Fibroblast of lung (primary cell): ENCODE measurements around the gene APOL4. TPM values are rescaled to one million over a fixed set of nuclear protein-coding genes. Genes with fewer than 3 reads are reported as not detected.
A peak's percentile ranks its signal among the peaks of the same experiment; 100 is the strongest.

Experiments
- DNase-seq, 2 donors: peaks; one replicate each; pipeline versions ENCODE4 v3.0.0 to v3.0.0-alpha.2; 2010; ENCODE audit warnings: low read depth in 2 of 2
- H2AFZ ChIP-seq: 2 replicates; pipeline ENCODE4 v1.5.1; 2012; ENCODE audit warnings: low read length, control low read depth, inconsistent platforms
- H3K27ac ChIP-seq: 2 replicates; pipeline ENCODE4 v1.5.1; 2011; ENCODE audit warnings: low read length, control low read depth; ENCODE audit not compliant: insufficient read depth
- H3K27me3 ChIP-seq: 2 replicates; pipeline ENCODE4 v1.5.1; 2011; ENCODE audit warnings: mild to moderate bottlenecking, low read length; ENCODE audit not compliant: control insufficient read depth, insufficient read depth
- H3K36me3 ChIP-seq: 2 replicates; pipeline ENCODE4 v1.5.1; 2011; ENCODE audit warnings: low read length; ENCODE audit not compliant: control insufficient read depth, insufficient read depth
- H3K4me1 ChIP-seq: 2 replicates; pipeline ENCODE4 v1.5.1; 2011; ENCODE audit warnings: low read length; ENCODE audit not compliant: control insufficient read depth, insufficient read depth; ENCODE audit errors: extremely low read depth
- H3K4me2 ChIP-seq: 2 replicates; pipeline ENCODE4 v1.5.1; 2011; ENCODE audit warnings: low read length, control low read depth; ENCODE audit not compliant: insufficient read depth; ENCODE audit errors: extremely low read depth
- H3K4me3 ChIP-seq, 4 experiments: fragments of 200-600 bp in 1 of 4; sonication (generic) in 1 of 4; replicated peaks in 1 of 4; 2 replicates each; pipeline ENCODE4 v1.5.1; 2011 to 2016; ENCODE audit warnings: low read length in 4 of 4, low read depth in 3 of 4, mild to moderate bottlenecking in 3 of 4, control low read depth in 2 of 4, inconsistent platforms in 1 of 4, mixed read lengths in 1 of 4; ENCODE audit not compliant: insufficient read depth in 1 of 4; ENCODE audit errors: control extremely low read depth in 1 of 4
- H3K79me2 ChIP-seq: 2 replicates; pipeline ENCODE4 v1.5.1; 2012; ENCODE audit warnings: mild to moderate bottlenecking, low read length, inconsistent platforms; ENCODE audit not compliant: control insufficient read depth, insufficient read depth
- H3K9ac ChIP-seq: 2 replicates; pipeline ENCODE4 v1.5.1; 2011; ENCODE audit warnings: mild to moderate bottlenecking, low read length, control low read depth; ENCODE audit not compliant: insufficient read depth
- H3K9me3 ChIP-seq: 2 replicates; pipeline ENCODE4 v1.5.1; 2012; ENCODE audit warnings: low read depth, low read length; ENCODE audit not compliant: control insufficient read depth, insufficient read depth
- H4K20me1 ChIP-seq: 2 replicates; pipeline ENCODE4 v1.5.1; 2011; ENCODE audit warnings: low read length; ENCODE audit not compliant: control insufficient read depth, insufficient read depth; ENCODE audit errors: extremely low read depth
- EZH2 ChIP-seq: IDR thresholded peaks from 2 replicates; pipeline ENCODE4 v1.5.1; 2012; ENCODE audit warnings: low read length, control low read depth, mild to moderate bottlenecking; ENCODE audit errors: missing control alignments
- polyA plus RNA-seq, 2 donors: library from polyadenylated mRNA; depleted of rRNA in 1 of 2; stranded (reverse) in 1 of 2; unstranded in 1 of 2; fragments of >200 nt; gene quantifications; 2 replicates each; pipeline ENCODE4 v1.2.1, GENCODE V29; 2011 to 2012; ENCODE audit warnings: missing spikeins in 1 of 2
- total RNA-seq: library from RNA; depleted of rRNA; stranded (reverse); fragments of >200 nt; gene quantifications from 2 replicates; pipeline ENCODE4 v1.2.1, GENCODE V29; 2014
- TF ChIP-seq, protein P1 (sequence below), 2 donors: IDR thresholded peaks in 1 of 2; conservative IDR thresholded peaks in 1 of 2; 1 replicate in 1 of 2; 2 replicates in 1 of 2; pipeline ENCODE4 v1.5.1; 2011 to 2012; ENCODE audit warnings: low read length in 2 of 2, control low read depth in 1 of 2, inconsistent platforms in 1 of 2, low read depth in 1 of 2, mild to moderate bottlenecking in 1 of 2

Gene APOL4
- total and polyA plus RNA-seq, 2 donors (not counting 1 experiment from before 2014, with no cell fraction given), result 0.31 to 2.0 TPM

DNA sequence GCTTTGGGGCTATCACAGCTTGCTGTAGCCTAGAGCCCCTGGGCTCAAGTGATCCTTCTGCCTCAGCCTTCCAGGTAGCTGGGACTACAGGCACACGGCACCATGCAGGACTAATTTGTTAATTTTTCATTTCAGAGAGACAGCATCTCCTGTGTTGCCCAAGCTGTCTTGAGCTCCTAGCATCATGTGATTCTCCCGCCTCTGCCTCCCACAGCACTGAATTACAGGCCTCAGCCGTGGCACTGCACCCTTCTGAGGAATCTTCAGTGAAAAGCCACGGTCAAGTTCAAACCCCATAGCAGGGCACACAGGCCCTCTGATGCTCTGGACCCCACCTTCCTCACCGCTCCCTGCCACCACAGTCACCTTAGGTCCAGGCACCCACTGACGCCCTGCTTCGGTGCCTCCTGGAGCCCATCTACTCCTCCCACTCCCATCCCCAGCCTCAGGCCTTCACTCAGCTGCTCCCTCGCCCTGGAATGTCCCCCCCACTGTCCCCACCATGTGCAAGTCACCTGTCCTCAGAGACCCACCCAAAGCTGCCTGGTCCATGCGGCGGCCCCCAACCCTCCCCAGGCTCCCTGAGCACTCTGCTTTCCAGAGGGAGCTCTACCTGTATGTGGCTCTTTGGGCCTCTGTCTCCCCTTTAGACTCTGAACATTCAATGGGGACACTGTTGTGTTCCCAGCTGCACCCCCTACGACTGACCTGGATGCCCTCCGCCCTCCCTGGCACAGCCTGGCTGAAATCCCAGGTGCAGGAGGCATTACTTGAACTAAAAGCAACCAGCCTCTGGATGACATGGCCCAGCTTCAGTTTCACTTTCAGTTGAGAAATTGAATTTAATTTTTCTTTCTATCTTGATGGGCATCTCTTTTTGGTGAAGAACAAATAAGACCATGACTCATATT is 36.1 kb upstream of the APOL4 start:
- Histone ChIP-seq H3K27ac (peak overlapping the region; percentile 84), H3K27me3 (no peaks in the 10 kb centered on the region), H2AFZ (no peak overlapping the region), H4K20me1 (no peaks in the 10 kb centered on the region), H3K4me2 (peak overlapping the region; percentile 92), H3K9ac (no peak overlapping the region), H3K4me1 (peaks cover 10% of the 10 kb centered on the region), H3K79me2 (peaks cover 35% of the 10 kb centered on the region), H3K4me3 (peak overlapping the region; percentile 81 to 94 (median 88)), H3K9me3 (no peaks in the 10 kb centered on the region), H3K36me3 (peaks cover 4% of the 10 kb centered on the region)
- peak in 1 of 2 donors; percentile 40 for DNase-seq
- no peak for TF ChIP-seq EZH2
- TF ChIP-seq, protein P1, sequence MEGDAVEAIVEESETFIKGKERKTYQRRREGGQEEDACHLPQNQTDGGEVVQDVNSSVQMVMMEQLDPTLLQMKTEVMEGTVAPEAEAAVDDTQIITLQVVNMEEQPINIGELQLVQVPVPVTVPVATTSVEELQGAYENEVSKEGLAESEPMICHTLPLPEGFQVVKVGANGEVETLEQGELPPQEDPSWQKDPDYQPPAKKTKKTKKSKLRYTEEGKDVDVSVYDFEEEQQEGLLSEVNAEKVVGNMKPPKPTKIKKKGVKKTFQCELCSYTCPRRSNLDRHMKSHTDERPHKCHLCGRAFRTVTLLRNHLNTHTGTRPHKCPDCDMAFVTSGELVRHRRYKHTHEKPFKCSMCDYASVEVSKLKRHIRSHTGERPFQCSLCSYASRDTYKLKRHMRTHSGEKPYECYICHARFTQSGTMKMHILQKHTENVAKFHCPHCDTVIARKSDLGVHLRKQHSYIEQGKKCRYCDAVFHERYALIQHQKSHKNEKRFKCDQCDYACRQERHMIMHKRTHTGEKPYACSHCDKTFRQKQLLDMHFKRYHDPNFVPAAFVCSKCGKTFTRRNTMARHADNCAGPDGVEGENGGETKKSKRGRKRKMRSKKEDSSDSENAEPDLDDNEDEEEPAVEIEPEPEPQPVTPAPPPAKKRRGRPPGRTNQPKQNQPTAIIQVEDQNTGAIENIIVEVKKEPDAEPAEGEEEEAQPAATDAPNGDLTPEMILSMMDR (conservative IDR thresholded peaks at IDR 0.05 in 1 of 2, IDR thresholded peaks at IDR 0.05 in 1 of 2; ENCODE audit: low read depth in 1 of 2, low read length in 2 of 2), result no peak

DNA sequence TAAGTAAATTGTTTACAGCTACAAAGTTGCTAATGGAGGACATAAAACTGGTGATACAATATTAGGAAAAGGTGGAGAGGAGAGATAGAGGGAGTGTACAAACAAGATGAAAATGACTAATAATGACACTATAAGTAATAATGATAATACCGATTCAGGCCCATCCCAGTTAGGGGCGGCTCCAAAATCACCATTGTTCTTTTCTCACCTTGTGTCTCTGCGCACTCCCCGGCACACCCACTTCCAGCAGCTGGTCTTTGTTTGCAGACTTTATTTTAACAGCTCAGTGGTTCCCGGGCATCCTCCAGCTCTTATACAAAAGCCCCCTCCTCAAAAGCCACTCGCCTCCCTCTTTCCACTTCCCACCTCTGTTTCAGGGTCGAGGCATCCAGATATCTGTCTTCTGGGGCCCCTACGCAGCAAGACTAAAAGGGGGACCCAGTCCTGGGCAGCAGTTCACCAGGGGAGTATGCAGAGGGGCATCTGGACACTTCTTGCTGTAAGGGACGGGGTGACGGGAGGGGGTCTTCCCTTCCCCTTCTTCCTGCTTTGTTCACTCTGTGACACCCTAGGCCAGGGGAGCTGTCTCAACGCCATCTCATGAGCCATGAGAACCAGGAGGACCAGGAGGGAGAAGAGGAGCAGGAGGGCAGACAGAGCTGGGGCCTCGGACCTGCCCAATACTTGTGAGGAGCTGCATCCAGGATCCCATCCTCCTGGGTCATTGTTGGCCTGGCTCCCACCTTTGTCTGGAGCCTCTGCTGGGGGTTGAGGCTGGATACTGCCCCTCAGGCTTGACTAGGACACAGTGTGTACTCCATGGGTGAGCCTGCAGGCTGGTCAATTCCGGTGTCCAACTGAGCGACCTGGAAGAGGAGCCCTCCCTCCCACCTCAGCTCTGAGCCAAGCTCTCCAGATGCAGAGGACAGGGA is 35.0 kb upstream of the APOL4 start:
- TF ChIP-seq, protein P1 (conservative IDR thresholded peaks at IDR 0.05 in 1 of 2, IDR thresholded peaks at IDR 0.05 in 1 of 2; ENCODE audit: low read depth in 1 of 2, low read length in 2 of 2), result no peak
- TF ChIP-seq EZH2, result no peak
- Histone ChIP-seq H3K4me2 (peak overlapping the region; percentile 92), H3K79me2 (peaks cover 35% of the 10 kb centered on the region), H2AFZ (no peak overlapping the region), H3K9ac (no peak overlapping the region), H3K27ac (no peak overlapping the region), H3K4me3 (peak overlapping the region in 1 of 4 experiments; percentile 92), H3K27me3 (no peaks in the 10 kb centered on the region), H3K4me1 (peaks cover 10% of the 10 kb centered on the region), H4K20me1 (no peaks in the 10 kb centered on the region), H3K36me3 (peaks cover 4% of the 10 kb centered on the region), H3K9me3 (no peaks in the 10 kb centered on the region)
- no peak for DNase-seq

DNA sequence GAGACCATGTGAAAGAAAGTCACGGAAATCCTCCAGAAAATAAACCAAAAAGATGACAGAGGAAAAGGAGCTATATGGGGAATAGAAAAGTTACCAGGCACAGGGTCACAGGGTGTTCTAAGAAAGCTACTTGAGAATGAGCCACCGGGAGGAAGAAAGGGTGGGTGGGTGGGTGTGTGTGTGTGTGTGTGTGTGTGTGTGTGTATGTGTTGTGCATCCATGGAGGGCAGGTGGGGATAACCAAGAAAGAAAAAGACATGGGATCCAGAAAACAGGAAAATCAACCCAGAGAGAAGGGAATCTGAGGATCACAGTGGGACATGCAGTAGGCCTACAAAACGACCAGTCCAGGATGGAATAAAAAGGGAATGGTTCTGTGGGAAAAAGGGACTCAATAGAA is 34.0 kb upstream of the APOL4 start:
- H3K4me3 ChIP-seq, result peak overlapping the region in 1 of 4 experiments; percentile 92
- DNase-seq, result no peak

More for the DNA sequence above, 34.0 kb upstream of the APOL4 start:
- H3K4me2 ChIP-seq, result no peak overlapping the region
- H3K79me2 ChIP-seq, result peaks cover 35% of the 10 kb centered on the region
- H3K4me1 ChIP-seq, result peaks cover 10% of the 10 kb centered on the region
- no peak overlapping the region for H2AFZ ChIP-seq
- no peak overlapping the region for H3K9ac ChIP-seq
- no peak for TF ChIP-seq EZH2
- TF ChIP-seq, protein P1 (conservative IDR thresholded peaks at IDR 0.05 in 1 of 2, IDR thresholded peaks at IDR 0.05 in 1 of 2; ENCODE audit: low read depth in 1 of 2, low read length in 2 of 2), result no peak
- H3K27ac ChIP-seq, result no peak overlapping the region
- peaks cover 6% of the 10 kb centered on the region for H3K36me3 ChIP-seq
- no peaks in the 10 kb centered on the region for H3K9me3 ChIP-seq
- H4K20me1 ChIP-seq, result no peaks in the 10 kb centered on the region
- H3K27me3 ChIP-seq, result no peaks in the 10 kb centered on the region
